Activated CD4-positive, alpha-beta T cell treated with anti-CD3 and anti-CD28 coated beads for 1 hour (primary cell): ENCODE measurements around the gene NAA80.
A peak's percentile ranks its signal among the peaks of the same experiment; 100 is the strongest.
"Not testable (repeated sequence)": the region's sequence is repeated elsewhere in the genome, so short reads cannot be mapped to it uniquely, and the experiment has no call there.

ENCODE experiments used
- DNase-seq: peaks from one replicate; pipeline ENCODE4 v3.0.0-alpha.2; 2020

Gene NAA80

GRCh38 chr3:50312041-50312440 lies 12.8 kb upstream of the NAA80 start:
- not testable (repeated sequence) for DNase-seq

- DNase-seq = no peak
Measured at GRCh38 chr3:50304601-50305000, 5.4 kb upstream of the NAA80 start.

GRCh38 chr3:50303013-50303815 lies 4.0 kb upstream of the NAA80 start, which contains the start of gene HYAL1:
Gene HYAL1 (minus strand): TSS chr3:50303574. CDS start chr3:50302956, 618 bp downstream.
- DNase-seq = no peak

- DNase-seq = no peak
Measured at GRCh38 chr3:50302095-50303012, 3.1 kb upstream of the NAA80 start.

- no peak for DNase-seq
Measured at GRCh38 chr3:50300681-50301254, 1.6 kb upstream of the NAA80 start.

GRCh38 chr3:50299929-50300680 lies 900 bp upstream of the NAA80 start:
- no peak for DNase-seq

- DNase-seq = no peak
Measured at GRCh38 chr3:50299638-50299928, 378 bp upstream of the NAA80 start.

GRCh38 chr3:50297896-50298725 lies 1.1 kb downstream of the NAA80 start:
- no peak for DNase-seq

- DNase-seq = no peak
Measured at GRCh38 chr3:50297384-50297775, 1.8 kb downstream of the NAA80 start.

GRCh38 chr3:50296721-50297383 lies 2.4 kb downstream of the NAA80 start:
- no peak for DNase-seq

- no peak for DNase-seq
Measured at GRCh38 chr3:50295553-50296431, 3.4 kb downstream of the NAA80 start.

- DNase-seq = no peak
Measured at GRCh38 chr3:50294492-50295403, 4.5 kb downstream of the NAA80 start.

- no peak for DNase-seq
Measured at GRCh38 chr3:50294089-50294488, 5.1 kb downstream of the NAA80 start.

GRCh38 chr3:50293079-50293801 lies 6.0 kb downstream of the NAA80 start:
- DNase-seq = no peak

- peak; percentile 93 for DNase-seq
Measured at GRCh38 chr3:50292159-50293078, 6.8 kb downstream of the NAA80 start, which contains the start of gene IFRD2. Gene IFRD2 (minus strand): TSS chr3:50292429. CDS start chr3:50292274, 155 bp downstream.

GRCh38 chr3:50290161-50290641 lies 9.0 kb downstream of the NAA80 start:
- DNase-seq = no peak

- no peak for DNase-seq
Measured at GRCh38 chr3:50289130-50289529, 10.1 kb downstream of the NAA80 start.
